ENCODE data around the gene JADE1. TPM values are rescaled to one million over a fixed set of nuclear protein-coding genes. Genes with fewer than 3 reads are reported as not detected.

The JADE1 gene
- total RNA-seq: 10 to 100 TPM; 27.7 to 45.1 (median 37.9) TPM
- 10 to 100 TPM in 1 of 3 donors, 1 to 10 TPM in 2; 1.8 to 10.1 (median 3.6) TPM for polyA plus RNA-seq

GRCh38 chr4:128809477-128810330 is at the start of gene JADE1:
Gene JADE1 (plus strand): TSS chr4:128809700. CDS start chr4:128831759, 22,059 bp downstream.
- Histone ChIP-seq H3K4me3 (peak within 1 kb of the TSS; percentile 75 to 98 (median 95)), H3K9me3 (no peaks in the 10 kb centered on the region), H3K4me1 (peaks cover 0 to 23% (median 16%) of the 10 kb centered on the region in 4 donors), H3K27ac (peak within 1 kb of the TSS; percentile 94 to 98 (median 96)), H3K27me3 (no peaks in the 10 kb centered on the region), H3K36me3 (no peaks in the 10 kb centered on the region)
- TF ChIP-seq EP300 (IDR thresholded peaks at IDR 0.05) (no peak), POLR2AphosphoS5 (IDR thresholded peaks at IDR 0.05) (peak; percentile 64 to 77 (median 75)), POLR2A (IDR thresholded peaks at IDR 0.05) (no peak), CTCF (IDR thresholded peaks at IDR 0.05) (peak; percentile 40 to 53 (median 42))
- intact Hi-C loops (cut with DNase I): loop anchor here (1.0 to 5.0 kb wide), 9 partner anchors 92 to 747 kb away; partner anchors contain the start of genes LARP1B, PGRMC2 and SCLT1
- peak; percentile 95 for DNase-seq
- 0 to 1% methylated on average over 91 of the region's 91 CpGs for WGBS, 2 donors

DNA sequence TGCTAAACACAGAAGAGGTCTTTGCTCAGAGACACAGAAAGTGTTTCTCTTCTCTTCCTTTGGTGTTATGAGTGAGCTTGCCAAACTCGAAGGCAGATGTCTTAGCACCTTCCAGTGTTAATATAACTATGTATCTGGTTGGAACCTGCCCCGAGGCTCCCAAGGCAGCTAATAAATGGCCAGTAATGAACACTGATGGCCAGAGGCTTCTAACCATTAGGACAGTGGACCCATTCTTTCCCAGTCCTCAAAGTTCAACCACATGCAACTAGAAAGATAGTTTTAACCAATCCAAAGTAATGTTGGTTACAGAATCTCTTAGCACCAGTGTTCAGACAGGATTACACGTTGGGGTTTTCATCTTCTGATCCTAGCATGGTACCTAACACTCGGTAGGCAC is 42.7 kb upstream of the JADE1 start:
- Histone ChIP-seq H3K4me3 (no peak overlapping the region), H3K9me3 (no peaks in the 10 kb centered on the region), H3K4me1 (no peaks in the 10 kb centered on the region), H3K36me3 (no peaks in the 10 kb centered on the region), H3K27me3 (no peaks in the 10 kb centered on the region), H3K27ac (no peak overlapping the region)
- TF ChIP-seq EP300 (IDR thresholded peaks at IDR 0.05): no peak
- no peak for TF ChIP-seq CTCF (IDR thresholded peaks at IDR 0.05)
- no peak for TF ChIP-seq POLR2AphosphoS5 (IDR thresholded peaks at IDR 0.05)
- no peak for TF ChIP-seq POLR2A (IDR thresholded peaks at IDR 0.05)
- no peak for DNase-seq
- 82 to 83% methylated on average over 4 of the region's 4 CpGs for WGBS, 2 donors
- intact Hi-C loops (cut with DNase I): no loop called here

DNA sequence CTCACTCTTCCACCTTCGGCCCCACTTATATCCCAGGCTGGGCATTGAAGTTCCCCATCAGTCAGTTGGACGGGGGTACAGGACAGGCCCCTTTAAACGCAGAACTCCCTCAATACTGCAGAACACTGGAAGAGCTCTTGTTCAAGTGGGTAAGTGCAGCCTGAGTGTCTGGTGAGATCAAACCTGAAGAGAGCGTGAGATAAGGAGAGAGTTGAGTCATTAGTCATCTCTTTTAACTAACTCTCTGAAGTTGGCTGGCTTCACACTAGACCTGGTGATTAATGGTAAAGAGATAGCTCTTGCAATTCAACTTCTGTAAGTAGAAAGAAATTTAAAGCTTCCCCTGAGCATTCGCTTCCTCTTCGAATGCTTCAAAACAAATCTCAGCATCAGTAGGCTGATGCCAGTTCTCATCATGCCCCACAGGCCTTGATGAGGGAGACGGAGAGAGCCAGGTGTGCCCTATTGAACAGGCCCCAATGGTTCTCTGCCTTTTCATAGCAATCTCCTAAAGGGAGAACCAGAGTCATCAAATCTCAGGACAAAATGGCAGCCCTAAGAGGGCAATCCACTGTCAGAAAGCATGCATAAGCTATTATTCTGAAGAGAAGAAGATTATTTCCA is 41.0 kb upstream of the JADE1 start:
- DNase-seq: no peak
- intact Hi-C loops (cut with DNase I): no loop called here
- H3K9me3 ChIP-seq: no peaks in the 10 kb centered on the region
- 87 to 92% methylated on average over 7 of the region's 7 CpGs for WGBS, 2 donors
- TF ChIP-seq POLR2A (IDR thresholded peaks at IDR 0.05): no peak
- no peaks in the 10 kb centered on the region for H3K27me3 ChIP-seq
- H3K4me1 ChIP-seq: no peaks in the 10 kb centered on the region
- no peak overlapping the region for H3K27ac ChIP-seq
- H3K36me3 ChIP-seq: no peaks in the 10 kb centered on the region
- no peak overlapping the region for H3K4me3 ChIP-seq

- H3K27ac ChIP-seq: no peak overlapping the region
Measured at GRCh38 chr4:128769011-128769410, 40.5 kb upstream of the JADE1 start.

More at GRCh38 chr4:128769011-128769410, 40.5 kb upstream of the JADE1 start:
- no peak for DNase-seq
- no peaks in the 10 kb centered on the region for H3K9me3 ChIP-seq
- H3K36me3 ChIP-seq: no peaks in the 10 kb centered on the region
- TF ChIP-seq POLR2A (IDR thresholded peaks at IDR 0.05) (no peak), EP300 (IDR thresholded peaks at IDR 0.05) (no peak), CTCF (IDR thresholded peaks at IDR 0.05) (no peak), POLR2AphosphoS5 (IDR thresholded peaks at IDR 0.05) (no peak)
- H3K27me3 ChIP-seq: no peaks in the 10 kb centered on the region
- intact Hi-C loops (cut with DNase I): no loop called here
- H3K4me3 ChIP-seq: no peak overlapping the region
- H3K4me1 ChIP-seq: no peaks in the 10 kb centered on the region

All from sigmoid colon (tissue), 7 donors.